NCI-H2081 (cell line): ENCODE results near the gene ACSF3.

Experiments
- DNase-seq, 2 experiments: peaks; one replicate each; lab custom pipeline; 2025; lab: John Stamatoyannopoulos, UW

ACSF3 gene

GRCh38 chr16:89112377-89113151 lies 18.9 kb downstream of the ACSF3 start:
- DNase-seq: no peak

GRCh38 chr16:89113152-89113547 lies 19.5 kb downstream of the ACSF3 start:
- DNase-seq: no peak

- no peak for DNase-seq
Measured at GRCh38 chr16:89113661-89114060, 20.0 kb downstream of the ACSF3 start.

GRCh38 chr16:89114159-89114981 lies 20.7 kb downstream of the ACSF3 start:
- DNase-seq: no peak

- DNase-seq: no peak
Measured at GRCh38 chr16:89115216-89115861, 21.7 kb downstream of the ACSF3 start.

- no peak for DNase-seq
Measured at GRCh38 chr16:89116341-89117226, 22.9 kb downstream of the ACSF3 start.

- DNase-seq: no peak
Measured at GRCh38 chr16:89117227-89117974, 23.7 kb downstream of the ACSF3 start.

- DNase-seq: no peak
Measured at GRCh38 chr16:89117975-89118289, 24.3 kb downstream of the ACSF3 start.

GRCh38 chr16:89118361-89119165 lies 24.9 kb downstream of the ACSF3 start:
- DNase-seq: no peak

GRCh38 chr16:89119166-89119621 lies 25.5 kb downstream of the ACSF3 start:
- DNase-seq: no peak

- no peak for DNase-seq
Measured at GRCh38 chr16:89119661-89120141, 26.0 kb downstream of the ACSF3 start.

- no peak for DNase-seq
Measured at GRCh38 chr16:89120281-89120680, 26.6 kb downstream of the ACSF3 start.

- no peak for DNase-seq
Measured at GRCh38 chr16:89120921-89121351, 27.3 kb downstream of the ACSF3 start.

- DNase-seq: no peak
Measured at GRCh38 chr16:89121691-89122321, 28.2 kb downstream of the ACSF3 start.

GRCh38 chr16:89122322-89122851 lies 28.7 kb downstream of the ACSF3 start:
- DNase-seq: peak; percentile 67 to 89

GRCh38 chr16:89123001-89123830 lies 29.6 kb downstream of the ACSF3 start:
- DNase-seq: peak in 1 of 2 experiments; percentile 61

GRCh38 chr16:89123831-89124100 lies 30.1 kb downstream of the ACSF3 start:
- no peak for DNase-seq

- DNase-seq: no peak
Measured at GRCh38 chr16:89129378-89129777, 35.7 kb downstream of the ACSF3 start.

GRCh38 chr16:89130448-89130847 lies 36.8 kb downstream of the ACSF3 start:
- no peak for DNase-seq
